Fibroblast of skin of left biceps (primary cell): ENCODE data around the gene CFAP100.

Experiments
- DNase-seq, 2 experiments: peaks; one replicate each; pipeline ENCODE4 v3.0.0-alpha.2; 2013; ENCODE audit warnings: low read depth in 2 of 2

The CFAP100 gene

DNA sequence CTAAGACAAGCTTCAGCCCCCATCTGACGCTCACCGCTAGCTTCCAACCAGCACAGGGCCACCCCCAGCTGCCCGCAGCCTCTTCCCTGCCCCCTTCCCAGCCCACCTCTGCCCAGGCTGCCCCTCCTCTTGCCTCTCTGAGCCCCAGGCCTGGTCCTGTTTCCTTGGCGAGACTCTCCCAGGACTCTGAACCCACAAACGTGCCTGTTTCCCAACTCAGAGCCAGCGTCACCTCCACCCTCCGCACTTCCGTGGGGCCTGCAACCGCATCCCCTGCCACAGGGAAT is 45.9 kb downstream of the CFAP100 start:
- DNase-seq: no peak

DNA sequence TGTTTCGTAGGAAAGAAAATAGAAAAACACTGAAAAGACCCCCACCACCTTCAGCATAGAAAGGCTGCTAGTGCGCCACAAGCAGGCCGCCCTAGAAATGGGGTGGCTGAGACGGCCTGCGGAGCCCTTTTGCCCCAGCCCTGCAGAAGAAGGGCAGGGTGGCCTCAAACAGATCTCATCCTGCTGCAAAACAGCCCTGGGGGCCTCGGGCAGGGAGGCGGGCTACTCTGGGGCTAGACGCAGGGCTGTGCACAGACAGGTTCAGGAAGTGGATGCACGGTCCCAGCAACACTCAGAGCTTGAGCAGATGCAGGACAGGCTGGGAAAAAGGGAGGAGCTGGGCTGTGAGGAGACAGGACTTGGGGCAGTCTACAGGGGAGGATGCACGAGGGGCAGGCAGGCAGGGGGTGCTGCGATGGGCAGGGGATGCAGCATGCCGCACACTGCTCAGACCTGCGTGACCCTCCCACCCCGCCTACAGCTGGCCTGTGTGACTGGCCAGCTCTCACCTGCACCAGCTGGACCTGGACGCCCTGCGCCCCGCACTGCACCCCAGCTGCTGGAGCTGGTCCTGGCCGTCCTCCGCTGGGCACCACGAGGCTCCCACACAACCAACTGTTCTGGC is 46.7 kb downstream of the CFAP100 start:
- no peak for DNase-seq

DNA sequence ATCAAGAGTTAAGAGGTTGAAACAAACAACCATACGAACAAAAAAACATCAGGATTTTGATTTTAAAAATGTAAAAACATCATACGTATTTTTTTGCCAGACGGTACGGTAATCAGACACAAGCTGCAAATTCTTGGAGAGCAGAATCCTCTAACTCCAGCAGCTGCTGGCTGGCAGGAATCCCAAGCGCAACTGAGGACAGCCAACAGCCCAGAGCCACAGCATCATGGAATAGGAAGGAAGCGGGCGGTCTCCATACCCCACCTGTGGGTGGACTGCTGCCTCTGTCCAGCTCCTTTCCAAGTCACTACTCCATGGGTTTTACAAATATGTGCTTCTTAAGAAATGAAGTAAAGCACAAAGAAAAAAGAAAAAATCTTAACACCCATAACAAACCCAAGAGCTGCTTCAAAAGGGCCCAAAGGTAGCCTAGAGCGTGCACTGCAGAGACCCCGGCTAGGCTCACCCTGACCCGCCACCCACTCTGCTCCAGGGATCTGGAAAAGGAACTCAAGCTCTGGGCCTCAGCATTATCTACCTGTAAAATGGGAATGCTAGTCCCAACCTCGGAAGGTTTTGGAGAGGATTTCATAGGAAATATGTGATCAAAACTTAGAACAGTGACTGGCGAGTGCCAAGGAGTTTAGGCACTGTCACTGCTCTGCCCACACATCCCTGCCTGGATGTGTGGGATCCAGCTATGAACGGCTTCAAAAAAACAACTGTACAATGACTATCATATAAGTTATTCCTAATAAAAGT is 47.6 kb downstream of the CFAP100 start:
- no peak for DNase-seq

DNA sequence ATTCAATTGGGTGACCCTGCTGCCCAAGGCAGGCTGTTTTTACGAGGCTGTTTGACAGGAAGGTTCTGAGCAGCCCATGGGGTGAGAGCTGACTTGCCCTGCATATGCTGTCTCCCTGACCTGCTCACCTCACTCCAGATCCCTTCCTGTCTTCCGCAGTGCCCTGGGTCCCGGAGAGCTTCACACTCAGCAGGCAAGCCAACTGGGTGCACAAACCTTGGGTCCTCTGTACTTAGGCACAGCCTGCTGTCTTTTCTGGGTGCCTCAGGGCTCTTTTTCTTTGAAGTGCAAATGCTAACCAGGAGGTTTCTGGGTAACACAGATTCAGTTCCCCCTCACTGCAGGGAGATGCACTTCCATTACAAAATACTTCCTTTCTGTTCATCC is 48.1 kb downstream of the CFAP100 start:
- DNase-seq: no peak

DNA sequence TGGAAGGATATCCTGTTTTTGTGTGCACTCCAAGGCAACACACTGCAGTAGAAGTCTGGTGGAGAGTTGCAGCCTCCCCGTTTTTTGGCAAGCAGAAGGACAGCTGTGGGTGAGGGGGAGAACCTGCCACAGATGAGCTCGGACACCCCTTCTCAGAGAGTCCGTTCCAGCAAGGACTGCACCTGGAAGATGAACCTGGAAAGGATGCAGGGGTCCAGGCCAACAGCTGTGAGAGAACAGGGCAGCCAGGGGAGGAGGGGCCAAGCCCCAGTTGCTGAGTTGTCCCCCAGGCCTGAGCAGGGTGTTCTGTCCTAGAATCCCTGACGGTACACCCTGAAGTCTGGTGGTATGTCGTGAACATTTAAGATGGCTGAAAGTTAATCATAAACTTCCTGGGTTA is 50.8 kb downstream of the CFAP100 start:
- no peak for DNase-seq

DNA sequence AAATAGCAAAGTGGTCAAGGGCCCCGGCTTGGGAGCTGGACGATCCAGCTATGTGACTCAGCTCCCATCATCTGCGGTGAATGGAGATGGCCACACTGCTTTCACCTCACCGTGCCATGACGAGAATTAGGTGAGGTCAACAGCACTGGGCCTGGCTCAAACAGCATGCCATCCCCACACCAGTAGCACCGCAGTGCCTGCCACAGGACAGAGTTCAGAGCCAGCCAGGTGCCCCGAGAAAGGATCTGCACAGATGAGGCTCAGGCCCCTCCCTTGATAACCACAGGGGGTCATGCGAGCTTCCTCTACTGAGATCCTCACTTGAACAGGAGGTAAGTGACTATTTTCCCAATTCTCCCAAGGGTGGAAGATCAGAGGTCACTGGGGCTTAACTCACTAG is 51.6 kb downstream of the CFAP100 start:
- no peak for DNase-seq

DNA sequence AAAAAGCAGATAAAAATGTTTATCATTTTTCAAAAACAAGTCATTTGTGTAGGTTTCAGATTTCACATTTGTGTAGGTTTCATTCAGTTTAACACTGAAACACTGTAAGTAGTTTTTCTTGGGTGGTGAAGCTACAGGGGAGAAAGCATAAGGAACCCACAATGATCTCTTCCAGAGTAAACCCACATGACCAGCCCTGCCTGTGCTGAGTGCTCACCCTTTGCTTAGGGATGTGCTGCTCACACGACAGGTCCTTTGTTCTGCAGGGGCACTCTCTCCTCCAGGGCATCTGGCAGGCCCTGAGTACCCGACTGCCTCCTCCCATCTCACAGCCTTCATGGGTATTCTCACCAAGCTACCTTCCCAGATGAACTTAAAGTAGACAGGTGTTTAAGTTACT is 52.1 kb downstream of the CFAP100 start:
- DNase-seq: no peak

DNA sequence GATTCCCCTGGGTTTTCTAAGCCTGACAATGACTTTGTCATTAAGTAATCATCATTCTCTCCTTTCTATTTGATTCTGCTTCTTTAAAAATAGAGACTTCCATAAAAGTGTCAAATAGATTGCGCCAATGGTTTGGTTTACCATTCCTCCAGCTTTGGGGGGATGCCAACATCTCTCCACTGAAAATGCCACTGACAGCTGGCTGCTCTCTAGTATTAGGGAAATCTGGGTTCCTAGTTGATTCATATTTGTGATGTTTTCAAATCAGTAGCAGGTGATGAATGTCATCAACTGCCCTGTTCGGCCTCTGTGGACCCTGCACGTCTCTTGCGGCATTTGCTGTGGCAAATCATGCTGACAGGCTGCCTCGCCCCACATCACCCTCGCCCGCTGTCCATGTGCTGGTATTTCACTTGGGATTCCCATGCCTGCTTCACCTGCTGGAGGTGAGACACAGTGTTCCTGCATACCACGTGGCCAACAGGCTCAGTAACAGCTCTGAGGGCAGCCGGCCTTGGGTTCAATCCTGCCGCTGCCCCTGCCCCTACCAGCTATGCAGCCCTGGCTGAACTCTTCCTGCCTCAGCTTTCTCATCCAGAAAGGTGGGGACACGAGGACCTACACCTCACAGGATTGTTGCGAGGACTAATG is 52.9 kb downstream of the CFAP100 start:
- DNase-seq: no peak

DNA sequence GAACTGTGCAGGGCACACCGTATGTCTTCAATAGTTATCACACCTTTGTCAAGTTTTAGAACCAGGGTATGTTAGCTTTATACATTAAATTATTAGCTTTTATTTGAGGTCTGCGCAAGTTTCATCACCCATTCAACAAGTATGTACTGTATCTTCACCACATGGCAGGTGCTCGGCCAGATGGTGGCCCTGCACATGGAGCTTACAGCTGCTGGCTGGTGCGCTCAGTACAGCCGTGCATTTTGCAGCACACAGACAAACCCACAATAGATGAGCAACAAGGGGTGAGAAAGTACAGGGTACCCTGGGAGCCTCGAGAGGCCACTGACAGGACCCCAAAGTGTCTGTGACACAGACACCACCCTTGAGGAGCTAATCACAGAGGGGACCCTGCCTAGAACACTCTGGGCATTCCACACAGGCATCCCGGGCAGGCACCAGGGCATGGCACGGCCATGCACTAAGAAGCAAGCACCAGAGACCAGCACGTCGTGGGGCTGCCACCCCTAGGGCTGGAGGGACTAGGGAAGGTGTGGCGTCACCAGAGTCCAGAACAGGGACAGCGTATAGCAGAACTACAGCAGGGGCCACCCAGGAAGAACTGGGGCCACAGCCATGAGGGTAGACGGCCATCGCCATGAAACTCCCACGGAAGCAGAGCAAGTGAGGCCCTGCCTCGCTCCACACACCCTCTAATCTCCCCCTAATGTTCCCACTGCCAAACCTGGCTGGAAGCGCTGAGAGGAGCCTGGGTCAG is 53.6 kb downstream of the CFAP100 start:
- no peak for DNase-seq

DNA sequence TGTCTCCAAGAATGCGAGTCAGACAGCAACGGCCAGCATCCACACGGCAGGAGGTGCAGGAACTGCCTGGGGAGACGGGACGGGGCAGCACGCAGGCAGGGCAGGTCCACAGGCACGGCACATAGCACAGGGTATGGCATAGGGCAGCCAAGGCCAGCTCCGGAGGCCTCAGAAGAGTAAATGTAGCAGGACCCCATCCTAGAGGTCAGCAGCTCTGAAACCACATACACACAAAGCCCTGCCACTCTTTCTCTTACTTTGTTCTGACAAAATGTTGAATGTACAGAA is 54.1 kb downstream of the CFAP100 start:
- no peak for DNase-seq

DNA sequence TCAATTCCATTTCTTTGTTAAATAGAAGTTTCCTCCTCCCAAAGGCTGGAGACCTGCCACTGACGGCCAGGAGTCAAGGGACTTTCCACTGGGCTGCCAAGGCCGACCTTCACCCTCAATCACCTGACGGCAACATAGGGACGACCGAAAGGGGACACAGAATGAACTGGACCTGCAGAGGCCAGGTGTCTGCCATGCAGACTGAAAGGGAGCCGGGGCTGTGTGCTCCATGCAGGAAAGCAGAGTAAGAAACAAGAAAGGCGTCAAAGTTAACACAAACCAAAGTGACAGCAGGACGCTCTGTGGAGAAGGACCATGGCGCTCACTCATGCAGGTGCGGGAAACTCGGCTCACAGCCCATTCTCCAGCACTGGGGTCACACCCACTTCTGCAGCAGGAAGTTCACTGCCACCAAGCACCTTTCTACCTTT is 54.9 kb downstream of the CFAP100 start:
- no peak for DNase-seq

DNA sequence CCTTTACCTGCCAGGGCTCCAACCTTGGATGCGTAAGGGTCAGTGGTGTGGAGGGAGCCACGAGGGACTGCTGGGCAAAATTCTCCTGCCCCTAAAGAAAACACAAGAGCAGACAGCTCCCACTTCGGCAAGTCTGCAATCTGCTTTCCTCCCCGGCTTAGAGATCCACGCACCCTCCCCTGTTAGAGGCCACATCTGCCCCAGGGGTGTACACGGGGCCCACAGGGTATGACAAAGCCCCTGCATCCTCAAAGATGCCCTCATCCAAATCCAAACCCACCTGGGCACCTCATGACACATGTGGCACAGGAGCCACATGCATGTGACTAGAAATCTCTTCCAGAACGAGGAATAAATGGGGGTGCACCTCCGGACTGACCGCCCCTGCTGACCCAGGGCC is 55.5 kb downstream of the CFAP100 start:
- DNase-seq: no peak

DNA sequence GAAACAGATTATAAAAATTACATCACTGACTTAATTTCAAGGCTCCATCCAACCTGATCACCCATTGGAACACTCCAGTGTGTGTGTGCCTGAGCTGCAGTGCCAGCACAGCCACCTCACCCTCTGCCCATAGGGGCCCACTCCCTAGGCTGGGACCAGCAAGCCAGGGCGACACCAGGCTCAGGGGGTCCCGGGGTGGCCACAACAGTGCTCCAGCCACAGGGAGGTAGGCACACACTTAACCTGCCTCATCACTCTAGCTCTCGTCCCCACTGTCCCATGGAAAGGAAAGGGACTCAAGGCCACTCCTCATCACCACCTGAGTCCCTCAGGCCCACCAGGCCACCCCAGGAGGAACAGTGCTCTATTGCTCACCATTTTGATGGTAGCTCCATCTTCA is 56.0 kb downstream of the CFAP100 start:
- no peak for DNase-seq

DNA sequence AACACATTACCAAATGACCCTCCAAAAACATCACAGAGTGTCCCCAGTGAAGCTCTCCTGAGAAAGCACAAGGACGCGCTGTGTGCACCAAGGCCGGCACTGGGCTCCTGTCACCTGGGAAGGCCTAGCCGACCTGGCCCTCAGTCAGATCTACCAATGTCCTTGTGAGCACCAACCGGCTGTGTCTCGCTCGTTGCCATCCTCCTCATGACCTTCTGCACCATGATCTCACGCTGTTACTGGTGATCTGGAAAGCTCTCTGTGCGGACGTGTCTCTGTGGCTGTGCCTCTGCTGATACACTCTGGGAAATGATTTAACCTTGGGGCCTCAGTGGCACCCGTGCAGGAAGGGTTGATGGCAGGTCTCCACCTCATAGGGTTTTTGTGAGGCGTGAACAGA is 56.8 kb downstream of the CFAP100 start:
- no peak for DNase-seq

DNA sequence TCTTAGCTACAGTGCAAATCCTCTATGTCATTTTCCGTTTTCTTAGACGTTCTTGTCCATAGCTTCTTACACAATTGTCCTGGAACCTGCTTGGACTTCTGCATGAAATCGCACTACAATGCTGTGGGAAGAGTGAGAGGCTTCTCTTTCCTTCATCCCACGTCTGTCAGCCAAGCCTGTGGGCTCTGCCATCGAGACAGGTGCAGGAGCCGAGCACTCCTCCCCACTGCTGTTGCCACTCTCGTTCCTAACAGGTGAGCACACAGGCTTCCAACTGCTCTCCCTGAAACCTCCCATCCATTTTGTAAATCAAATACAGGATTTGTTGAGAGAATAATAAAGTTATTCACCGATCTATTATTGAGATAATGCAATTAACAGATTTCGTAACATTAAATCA is 57.5 kb downstream of the CFAP100 start:
- DNase-seq: no peak

DNA sequence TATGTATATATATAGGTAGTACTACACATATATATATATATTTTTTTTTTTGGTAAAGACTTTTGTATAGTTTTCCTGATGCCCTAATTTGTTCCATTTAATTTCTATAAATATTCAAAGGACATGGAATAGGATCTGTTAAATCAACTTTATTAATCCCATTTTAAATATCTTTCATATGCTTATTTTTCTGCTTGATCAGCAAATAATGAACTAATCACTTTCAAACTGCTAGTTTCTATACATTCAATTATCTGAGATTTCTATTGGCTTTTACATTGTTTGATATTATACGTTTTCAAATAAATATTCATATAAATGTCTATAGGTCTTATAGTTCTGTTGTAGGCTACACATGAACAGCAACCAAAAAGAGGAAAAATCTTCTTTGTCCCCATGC is 59.3 kb downstream of the CFAP100 start:
- no peak for DNase-seq

DNA sequence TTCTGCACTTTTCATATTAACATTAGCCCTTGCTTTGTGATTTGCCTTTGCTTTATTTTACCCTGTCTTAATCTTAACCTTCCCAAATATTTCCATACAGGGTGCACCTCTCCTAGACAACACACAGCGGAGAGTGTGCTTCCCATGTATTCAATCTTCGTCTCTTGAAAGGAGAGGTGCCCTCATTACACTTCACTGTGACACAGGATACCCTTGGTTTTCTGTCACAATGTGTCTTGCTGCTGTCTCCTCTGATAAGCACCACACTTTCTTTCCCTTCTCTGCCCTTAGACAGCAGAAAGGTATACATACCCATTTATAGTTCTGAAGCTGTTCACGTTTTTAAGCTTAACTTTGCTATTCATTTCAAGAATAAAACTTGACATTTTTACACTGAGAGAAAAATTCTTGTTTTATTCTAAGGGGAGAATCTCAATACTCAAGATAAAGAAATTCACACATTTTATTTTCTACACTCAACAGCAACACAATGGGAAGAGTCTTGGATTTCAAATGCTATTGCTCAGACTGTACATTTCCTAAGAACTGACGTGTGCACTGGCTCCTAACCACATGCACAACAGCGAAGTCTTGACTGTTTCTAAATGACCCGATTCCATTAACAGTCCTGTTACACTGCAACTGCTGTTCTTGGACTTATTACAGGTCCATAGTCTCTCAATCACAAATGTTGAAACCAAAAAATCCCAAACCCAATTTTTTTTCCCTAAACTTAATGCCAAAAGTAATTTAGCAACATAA is 59.9 kb downstream of the CFAP100 start:
- DNase-seq: no peak

DNA sequence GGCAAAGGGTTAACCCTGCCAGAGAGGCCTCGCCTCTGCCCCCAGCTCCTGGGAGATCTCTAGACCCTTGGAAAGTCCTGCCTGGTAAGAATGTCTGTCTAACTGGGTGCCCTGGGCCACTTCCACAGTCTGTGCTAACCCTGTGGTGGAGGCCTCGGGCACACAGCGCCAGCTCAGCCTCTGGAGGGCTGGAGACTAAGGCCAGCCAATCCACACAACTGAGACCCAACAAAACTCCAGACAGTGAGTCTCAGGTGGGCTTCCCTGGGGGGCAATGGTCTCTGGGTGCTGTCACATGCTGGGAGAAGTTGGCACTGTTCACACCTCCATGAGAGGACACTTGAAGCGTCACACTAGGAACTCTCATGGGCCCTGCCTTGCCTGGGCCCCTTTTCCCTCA is 61.5 kb downstream of the CFAP100 start:
- DNase-seq: no peak

DNA sequence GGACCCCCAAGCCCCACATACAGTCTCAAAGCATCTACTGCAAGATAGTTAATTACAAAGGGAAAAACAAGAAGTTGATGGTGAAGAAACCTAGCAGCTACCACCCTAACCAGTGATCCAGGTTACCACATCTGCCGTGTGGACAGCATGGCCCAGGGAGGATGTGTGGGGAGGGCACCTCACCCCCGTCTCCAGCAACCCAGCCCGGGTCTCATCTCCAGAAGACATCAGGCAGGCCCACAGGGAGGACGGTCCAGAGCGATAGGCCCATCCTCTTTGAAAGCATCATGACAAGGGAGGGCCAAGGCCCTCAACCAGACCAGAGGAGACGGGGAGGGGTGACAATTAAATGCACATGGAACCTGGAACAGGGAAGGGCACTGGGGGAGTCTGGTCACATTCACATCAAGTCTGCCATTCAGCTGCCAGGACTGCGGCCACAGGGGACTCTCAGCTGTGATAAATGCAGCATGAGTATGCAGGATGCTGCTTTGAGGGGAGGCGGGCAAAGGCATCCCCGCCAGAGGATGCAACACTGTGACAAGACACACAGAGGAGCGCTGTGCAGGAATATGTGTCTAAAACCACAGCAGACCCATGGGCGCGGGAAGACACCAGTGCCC is 62.2 kb downstream of the CFAP100 start:
- no peak for DNase-seq

DNA sequence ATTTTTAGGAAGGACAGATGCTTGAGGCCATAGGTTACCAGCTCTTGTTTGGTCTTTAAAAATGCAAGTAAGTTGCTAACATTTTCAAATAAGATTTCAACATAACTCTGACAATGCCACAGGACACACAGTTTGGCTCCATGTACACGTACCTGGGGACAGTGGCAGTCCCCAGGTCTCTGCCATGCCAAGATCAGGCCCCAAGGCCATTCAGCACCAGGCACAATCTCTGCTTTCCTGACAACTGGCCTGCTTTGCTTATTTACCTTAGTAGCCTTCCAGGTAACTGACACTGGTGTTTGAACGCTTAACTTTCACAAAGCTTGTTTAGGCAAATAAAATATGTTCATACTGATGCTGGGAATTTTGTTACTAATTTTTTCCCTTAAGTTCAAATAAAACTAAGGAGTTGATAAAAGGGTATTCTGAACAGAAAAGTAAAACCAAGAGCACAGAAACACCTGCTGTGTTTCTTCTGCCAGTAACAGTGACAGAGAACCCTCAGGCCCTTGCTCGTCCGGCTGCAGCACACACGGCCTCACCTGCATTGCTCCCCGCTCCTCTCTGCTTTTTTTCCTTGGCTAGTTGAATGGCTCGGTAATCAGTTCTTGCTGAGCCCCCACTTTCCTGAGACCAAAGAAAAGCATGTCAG is 64.5 kb downstream of the CFAP100 start:
- no peak for DNase-seq

DNA sequence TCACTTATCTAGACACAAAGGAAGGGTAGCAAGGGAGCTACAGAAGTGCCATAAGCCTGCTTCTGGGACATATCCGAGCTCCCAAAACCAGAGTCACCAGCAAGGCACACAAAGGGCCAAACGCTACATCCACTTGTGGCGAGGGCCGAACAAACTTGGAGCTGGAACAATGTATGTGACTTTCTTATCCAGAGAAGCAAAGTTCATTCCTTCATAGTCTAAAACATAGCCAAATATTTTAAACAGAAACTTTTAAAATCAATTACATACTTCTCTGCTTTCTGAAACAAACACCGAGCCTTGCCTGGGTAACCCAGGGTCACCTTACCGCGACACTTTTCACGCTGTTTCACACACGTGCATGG is 65.0 kb downstream of the CFAP100 start:
- no peak for DNase-seq
